Activated T-cell treated with anti-CD3 and anti-CD28 coated beads, Interleukin-2, amount 50 U/mL, for 48 hours (primary cell): ENCODE results near the gene SBF2.
"Not testable (repeated sequence)": the region's sequence is repeated elsewhere in the genome, so short reads cannot be mapped to it uniquely, and the experiment has no call there.

ENCODE experiments used
- DNase-seq, 2 experiments: peaks; one replicate each; pipeline ENCODE4 v3.0.0-alpha.2; 2020

Gene SBF2

DNA sequence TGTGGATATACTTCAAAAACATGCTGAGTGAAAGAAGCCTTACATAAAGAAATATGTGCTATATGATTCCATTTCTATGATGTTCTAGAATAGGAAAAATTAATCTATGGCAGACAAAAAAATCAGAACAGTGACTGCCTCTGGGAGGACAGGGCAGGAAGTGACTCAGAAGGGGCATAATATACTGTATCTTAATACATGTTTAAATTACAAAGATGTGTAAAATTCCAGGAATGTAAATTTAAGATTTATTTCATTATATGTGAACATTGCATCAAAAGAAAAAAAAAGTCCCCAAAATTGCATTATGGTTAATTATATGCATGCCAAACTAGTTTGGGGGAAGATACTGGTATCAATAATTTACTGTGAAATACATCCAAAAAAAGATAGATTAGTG lies 32.2 kb downstream of the SBF2 start:
- no peak for DNase-seq

GRCh38 chr11:10257478-10257877 lies 36.5 kb downstream of the SBF2 start:
- DNase-seq, result no peak

GRCh38 chr11:10255388-10256125 lies 38.5 kb downstream of the SBF2 start:
- no peak for DNase-seq

- not testable (repeated sequence) for DNase-seq
These were observed 44.4 kb downstream of the SBF2 start for GRCh38 chr11:10249448-10250131.

- DNase-seq, result no peak
These were observed 47.0 kb downstream of the SBF2 start for GRCh38 chr11:10247011-10247410.

DNA sequence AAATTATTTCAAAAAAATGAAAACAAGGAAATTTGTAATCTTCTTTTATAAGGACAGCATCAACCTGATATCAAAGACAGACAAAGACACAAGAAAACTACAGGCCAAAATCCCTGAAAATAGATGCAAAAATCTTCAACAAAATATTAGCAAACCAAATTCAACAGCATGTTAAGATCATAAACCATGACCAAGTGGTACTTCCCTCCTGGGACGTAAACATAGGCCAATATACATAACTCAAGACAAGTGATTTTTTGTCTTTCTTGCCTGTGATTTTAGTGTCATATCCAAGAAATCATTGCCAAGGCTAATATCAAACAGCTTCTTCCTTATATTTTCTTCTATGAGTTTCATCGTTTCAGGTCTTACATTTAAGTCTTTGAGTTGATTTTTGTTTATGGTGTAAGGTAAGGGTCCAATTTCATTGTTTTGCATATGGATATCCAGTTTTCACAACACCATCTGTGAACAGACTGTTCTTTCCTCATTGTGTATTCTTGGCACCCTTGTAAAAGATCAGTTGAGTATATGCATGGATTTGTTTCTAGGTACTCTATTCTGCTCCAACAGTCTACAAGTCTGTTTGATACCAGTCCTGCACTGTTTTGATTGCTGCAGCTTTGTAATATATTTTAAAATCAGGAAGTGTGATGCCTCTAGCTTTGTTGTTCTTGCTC lies 50.0 kb downstream of the SBF2 start:
- no peak for DNase-seq

DNA sequence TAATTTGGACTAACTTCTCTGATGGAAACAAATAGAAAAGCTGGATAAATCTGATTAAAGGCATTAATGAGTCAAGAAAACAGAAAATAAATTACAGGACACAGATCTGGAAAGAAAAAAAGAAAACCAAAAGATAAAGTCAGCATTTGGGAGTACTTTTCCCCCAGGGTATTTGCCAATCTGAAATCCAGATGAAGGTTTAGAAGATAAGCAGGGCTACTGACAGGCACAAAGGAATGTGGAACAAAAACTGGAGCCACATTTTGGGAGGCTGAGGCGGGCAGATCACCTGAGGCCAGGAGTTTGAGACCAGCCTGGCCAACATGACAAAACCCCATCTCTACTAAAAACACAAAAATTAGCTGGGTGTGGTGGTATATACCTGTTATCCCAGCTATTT lies 57.2 kb downstream of the SBF2 start:
- no peak for DNase-seq

DNA sequence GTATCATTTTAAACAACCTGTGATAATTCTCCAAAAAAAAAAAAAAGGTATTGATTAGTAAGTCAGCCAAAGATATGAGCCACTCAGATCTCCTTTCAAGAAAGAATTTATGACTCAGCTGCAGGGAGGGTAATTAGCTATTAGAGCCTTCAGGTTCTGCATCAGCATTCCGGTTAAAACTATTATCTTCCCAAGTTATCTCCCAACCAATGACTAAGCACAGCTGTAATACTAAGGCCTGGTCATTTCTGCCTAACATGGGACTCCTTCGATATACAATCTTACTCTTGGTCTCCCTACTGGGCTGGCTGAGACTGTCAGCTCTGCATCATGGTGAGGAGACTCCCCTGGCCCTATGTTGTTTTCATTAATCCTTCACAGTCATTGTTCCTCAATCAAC lies 60.4 kb downstream of the SBF2 start:
- DNase-seq, result no peak

DNA sequence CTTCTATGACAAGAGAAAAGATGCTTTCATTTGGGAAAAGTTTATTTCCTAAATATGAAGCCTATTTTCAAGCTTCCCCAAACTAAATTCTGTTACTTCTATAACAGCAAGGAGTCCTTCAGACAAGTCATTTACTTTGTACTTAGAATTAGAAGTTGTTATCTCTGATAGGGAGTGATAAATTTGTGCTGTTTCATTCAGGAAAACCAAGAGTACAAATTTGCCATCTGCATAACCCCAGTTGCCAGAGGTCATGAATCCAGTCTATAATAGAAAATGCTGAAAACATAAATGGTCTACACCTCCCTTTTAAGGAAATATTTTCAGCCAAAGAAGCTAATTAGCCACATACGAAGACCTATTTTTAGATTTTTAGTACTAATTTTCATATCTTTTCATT lies 61.3 kb downstream of the SBF2 start:
- no peak for DNase-seq

DNA sequence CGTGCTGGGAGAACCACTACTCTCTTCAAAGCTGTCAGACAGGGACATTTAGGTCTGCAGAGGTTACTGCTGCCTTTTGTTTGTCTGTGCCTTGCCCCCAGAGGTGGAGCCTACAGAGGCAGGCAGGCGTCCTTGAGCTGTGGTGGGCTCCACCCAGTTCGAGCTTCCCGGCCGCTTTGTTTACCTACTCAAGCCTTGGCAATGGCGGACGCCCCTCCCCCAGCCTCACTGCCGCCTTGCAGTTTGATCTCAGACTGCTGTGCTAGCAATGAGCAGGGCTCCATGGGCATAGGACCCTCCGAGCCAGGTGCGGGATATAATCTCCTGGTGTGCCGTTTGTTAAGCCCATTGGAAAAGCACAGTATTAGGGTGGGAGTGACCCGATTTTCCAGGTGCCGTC lies 62.2 kb downstream of the SBF2 start:
- not testable (repeated sequence) for DNase-seq

DNA sequence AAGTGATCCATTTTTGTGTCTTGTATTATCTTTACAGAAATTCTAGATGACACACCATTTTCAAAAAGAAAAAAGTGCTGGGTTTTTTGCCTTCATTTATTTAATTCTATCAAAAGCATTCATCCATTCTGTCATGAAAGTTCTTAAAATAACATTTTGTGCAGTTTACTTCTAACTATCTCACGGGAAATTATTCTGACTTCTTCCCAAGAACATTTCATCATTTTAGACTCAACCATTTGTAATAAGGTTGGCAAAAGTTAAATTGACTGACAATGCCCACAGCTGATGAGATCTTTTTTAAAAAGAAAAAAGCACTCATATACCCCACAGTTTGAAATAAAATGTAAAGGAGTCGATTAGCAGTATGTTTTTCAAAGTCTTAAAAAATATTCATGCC lies 68.5 kb downstream of the SBF2 start:
- DNase-seq, result no peak

GRCh38 chr11:10222399-10222798 lies 71.6 kb downstream of the SBF2 start:
- no peak for DNase-seq

DNA sequence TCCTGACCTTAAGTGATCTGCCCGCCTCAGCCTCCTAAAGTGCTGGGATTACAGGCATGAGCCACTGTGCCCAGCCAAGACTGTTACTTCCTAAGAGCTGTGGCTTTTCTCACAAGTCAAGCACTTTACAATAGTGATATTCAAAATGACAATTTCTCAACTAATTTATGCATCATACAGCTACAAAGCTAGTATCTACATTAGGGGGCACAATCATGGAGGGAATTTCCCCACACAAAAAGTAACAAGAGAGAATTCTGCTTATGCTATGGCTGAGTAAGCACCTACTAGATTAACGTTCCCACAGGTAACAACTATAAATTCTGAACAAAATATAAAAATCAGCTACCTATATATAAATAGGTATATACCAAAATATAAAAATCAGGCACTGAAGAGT lies 72.7 kb downstream of the SBF2 start:
- no peak for DNase-seq

DNA sequence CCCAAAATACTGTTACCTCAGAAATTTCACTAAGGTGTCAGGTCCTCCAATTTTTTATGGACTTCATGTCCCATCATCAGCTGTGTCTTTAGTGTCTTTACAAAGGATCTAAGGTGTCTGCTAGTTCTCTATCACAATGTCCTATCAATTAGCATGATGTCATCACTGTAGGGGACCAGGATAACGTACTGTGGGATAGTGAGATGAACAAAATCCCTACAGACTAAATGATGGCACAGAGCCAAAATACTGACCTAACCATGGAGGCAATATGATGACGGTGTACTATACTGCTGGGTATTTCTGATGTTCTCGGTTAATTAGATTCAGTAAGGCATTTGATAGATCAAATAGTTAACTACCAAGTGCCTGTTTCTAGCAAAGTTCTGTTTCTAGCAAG lies 82.5 kb downstream of the SBF2 start:
- no peak for DNase-seq

DNA sequence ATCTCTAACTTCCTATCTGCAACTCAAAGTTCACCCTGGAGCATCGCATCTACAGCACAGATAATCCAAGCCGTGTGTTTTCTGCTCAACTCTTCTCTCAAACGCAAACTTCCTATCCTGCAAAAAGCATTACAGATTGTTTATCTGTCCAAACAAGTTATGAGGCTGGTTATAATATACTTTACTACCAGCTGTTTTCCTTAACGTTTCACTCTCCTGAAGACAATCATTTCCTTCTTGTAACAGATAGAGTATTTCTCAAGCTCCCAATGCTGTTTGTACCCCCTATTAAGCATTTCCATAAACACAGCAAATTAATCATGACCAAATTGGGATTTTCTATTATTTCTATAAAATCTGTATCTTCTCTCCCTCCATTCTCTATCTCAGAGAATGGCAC lies 84.7 kb downstream of the SBF2 start:
- DNase-seq, result no peak

DNA sequence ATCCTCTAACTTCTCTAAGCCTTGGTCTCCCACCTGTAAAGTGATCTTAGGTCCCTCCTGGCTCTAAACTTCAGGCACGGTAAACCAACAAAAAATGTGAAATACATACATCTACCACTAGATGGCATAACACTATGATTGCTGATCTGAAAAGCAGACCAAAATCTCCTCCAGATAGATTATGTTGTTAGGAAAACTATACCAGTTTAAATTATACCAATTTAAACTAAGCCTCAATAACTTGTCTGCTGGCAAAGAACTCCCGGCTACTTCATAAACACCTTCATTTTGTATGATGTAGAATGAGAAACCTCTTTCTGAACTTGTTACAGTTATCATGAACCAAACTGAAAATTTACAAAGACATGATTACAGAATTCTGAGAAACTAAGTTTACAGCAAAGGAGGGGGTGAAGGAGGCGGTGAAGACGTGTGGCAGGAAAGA lies 85.9 kb downstream of the SBF2 start:
- DNase-seq, result no peak

- no peak for DNase-seq
These were observed 88.1 kb downstream of the SBF2 start for GRCh38 chr11:10205928-10206327.

DNA sequence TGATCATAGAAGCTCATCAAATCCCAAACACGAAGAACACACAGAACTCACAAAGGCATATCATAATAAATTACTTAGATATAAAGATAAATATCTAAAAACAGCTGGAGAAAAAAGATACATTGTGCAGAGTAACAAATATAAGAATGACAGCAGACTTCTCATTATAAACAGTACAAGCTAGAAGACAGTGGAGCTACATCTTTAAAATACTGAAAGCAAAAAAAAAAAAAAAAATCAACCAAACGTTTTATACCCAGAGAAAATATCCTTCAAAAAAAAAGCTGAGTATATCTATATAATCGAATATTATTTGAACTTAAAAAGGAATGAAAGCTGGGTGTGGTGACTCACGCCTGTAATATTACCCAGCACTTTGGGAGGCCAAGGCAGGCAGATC lies 90.0 kb downstream of the SBF2 start:
- no peak for DNase-seq

DNA sequence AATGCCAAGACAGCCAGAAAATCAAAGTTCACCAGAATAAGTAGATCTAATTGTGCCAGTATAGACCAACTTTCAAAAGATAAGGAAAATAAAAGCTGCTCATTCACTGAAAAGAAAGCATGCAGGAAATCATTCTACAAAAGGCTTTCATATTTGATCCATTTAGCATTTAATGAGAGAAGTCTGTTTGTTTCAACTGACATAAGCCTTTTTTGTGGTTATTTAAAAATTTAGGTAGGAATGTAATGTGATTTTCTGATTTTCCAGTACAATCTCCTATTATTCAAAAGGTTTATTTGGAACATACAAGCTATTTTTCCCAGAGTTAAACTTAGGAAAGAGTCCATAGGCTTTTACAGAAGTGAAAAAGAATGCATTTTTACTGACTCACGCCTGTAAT lies 92.7 kb downstream of the SBF2 start:
- DNase-seq, result no peak

DNA sequence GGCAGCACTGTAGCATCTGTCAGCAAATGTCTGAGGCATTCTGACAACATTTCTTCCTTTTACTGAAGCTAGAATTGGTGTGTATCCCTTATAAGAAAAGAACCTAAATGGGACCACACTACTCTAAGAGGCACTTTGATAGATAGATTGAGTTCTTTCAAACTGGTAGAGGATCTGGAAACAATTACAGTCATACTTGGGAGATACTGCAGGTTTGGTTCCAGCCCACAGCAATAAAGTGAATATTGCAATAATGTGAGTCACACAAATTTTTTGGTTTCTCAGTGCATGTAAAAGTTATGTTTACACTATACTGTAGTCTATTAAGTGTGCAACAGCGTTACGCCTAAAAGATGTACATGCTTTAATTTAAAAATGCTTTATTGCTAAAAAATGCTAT lies 96.9 kb downstream of the SBF2 start:
- no peak for DNase-seq

- no peak for DNase-seq
These were observed 102.0 kb downstream of the SBF2 start for GRCh38 chr11:10192036-10192435.

GRCh38 chr11:10181811-10182210 lies 112.2 kb downstream of the SBF2 start:
- DNase-seq, result no peak

DNA sequence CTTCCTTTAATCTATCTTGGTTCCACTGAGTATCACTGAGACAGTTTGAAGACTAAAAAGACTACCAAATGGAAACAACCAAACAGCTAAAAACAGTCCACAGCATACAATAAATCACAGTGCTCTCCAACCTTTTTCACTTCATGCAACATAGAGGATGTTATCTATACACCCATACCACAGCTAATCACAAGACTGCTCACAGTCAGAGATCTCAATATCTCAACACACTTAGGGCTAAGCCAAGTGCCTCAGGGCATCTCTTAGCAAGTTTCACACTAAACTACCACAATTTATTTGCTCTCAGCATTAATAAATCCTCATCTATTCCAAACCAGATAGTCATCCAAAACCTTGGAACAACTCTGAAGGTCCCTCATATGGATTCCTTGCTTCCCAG lies 129.4 kb downstream of the SBF2 start:
- DNase-seq, result no peak

DNA sequence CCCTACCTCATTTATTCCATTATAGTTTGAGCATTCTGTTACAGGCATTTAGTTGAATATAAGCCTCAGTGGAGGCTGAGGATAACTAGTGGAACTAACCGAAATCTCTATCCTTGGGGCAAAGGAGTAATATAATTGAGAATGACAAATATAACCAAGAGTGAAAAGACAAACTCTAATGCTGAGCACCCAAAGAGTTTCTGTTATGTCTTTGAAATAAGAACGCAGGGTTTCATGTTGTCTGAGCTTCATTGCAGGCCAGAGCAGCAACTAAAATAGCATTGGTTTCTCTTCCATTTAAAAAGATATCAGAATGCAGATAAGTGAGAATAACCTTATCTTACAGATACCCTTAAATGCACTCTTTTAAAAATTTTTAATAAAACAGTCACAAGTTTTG lies 131.8 kb downstream of the SBF2 start:
- DNase-seq, result no peak
